Pons (tissue), 1 donor: ENCODE data around the gene BABAM2.

ENCODE experiments used
- DNase-seq: peaks from one replicate; pipeline ENCODE4 v3.0.0-alpha.2; 2016; ENCODE audit warnings: low spot score

The BABAM2 gene

GRCh38 chr2:27911458-27912210, 21.1 kb downstream of the BABAM2 start:
- DNase-seq, result no peak

GRCh38 chr2:27912512-27912911, 22.0 kb downstream of the BABAM2 start:
- no peak for DNase-seq

- DNase-seq, result no peak
Measured at GRCh38 chr2:27914041-27914804, 23.7 kb downstream of the BABAM2 start.

GRCh38 chr2:27914805-27915175, 24.3 kb downstream of the BABAM2 start:
- DNase-seq, result no peak

- no peak for DNase-seq
Measured at GRCh38 chr2:27915191-27915590, 24.7 kb downstream of the BABAM2 start.

- DNase-seq, result no peak
Measured at GRCh38 chr2:27915874-27916273, 25.3 kb downstream of the BABAM2 start.

GRCh38 chr2:27916293-27916995, 25.9 kb downstream of the BABAM2 start:
- no peak for DNase-seq

- peak; percentile 70 for DNase-seq
Measured at GRCh38 chr2:27920148-27920885, 29.8 kb downstream of the BABAM2 start.

- no peak for DNase-seq
Measured at GRCh38 chr2:27921424-27921823, 30.9 kb downstream of the BABAM2 start.

GRCh38 chr2:27921880-27922547, 31.5 kb downstream of the BABAM2 start:
- DNase-seq, result no peak

- DNase-seq, result no peak
Measured at GRCh38 chr2:27922842-27923241, 32.3 kb downstream of the BABAM2 start.

GRCh38 chr2:27925766-27926472, 35.4 kb downstream of the BABAM2 start:
- no peak for DNase-seq

GRCh38 chr2:27929916-27930486, 39.5 kb downstream of the BABAM2 start:
- DNase-seq, result no peak

GRCh38 chr2:27931361-27931950, 40.9 kb downstream of the BABAM2 start:
- DNase-seq, result no peak

GRCh38 chr2:27932396-27932795, 41.9 kb downstream of the BABAM2 start:
- no peak for DNase-seq

- DNase-seq, result no peak
Measured at GRCh38 chr2:27935026-27935425, 44.5 kb downstream of the BABAM2 start.

GRCh38 chr2:27940090-27940671, 49.7 kb downstream of the BABAM2 start:
- DNase-seq, result no peak

- no peak for DNase-seq
Measured at GRCh38 chr2:27940982-27941381, 50.5 kb downstream of the BABAM2 start.

GRCh38 chr2:27942612-27943547, 52.4 kb downstream of the BABAM2 start:
- no peak for DNase-seq
